COLO668 (cell line): ENCODE measurements around the gene TPSAB1.
"Not testable (repeated sequence)": the region's sequence is repeated elsewhere in the genome, so short reads cannot be mapped to it uniquely, and the experiment has no call there.

Experiments
- DNase-seq: peaks from one replicate; lab custom pipeline; 2025; ENCODE audit not compliant: unreplicated experiment; lab: John Stamatoyannopoulos, UW

The TPSAB1 gene

DNA sequence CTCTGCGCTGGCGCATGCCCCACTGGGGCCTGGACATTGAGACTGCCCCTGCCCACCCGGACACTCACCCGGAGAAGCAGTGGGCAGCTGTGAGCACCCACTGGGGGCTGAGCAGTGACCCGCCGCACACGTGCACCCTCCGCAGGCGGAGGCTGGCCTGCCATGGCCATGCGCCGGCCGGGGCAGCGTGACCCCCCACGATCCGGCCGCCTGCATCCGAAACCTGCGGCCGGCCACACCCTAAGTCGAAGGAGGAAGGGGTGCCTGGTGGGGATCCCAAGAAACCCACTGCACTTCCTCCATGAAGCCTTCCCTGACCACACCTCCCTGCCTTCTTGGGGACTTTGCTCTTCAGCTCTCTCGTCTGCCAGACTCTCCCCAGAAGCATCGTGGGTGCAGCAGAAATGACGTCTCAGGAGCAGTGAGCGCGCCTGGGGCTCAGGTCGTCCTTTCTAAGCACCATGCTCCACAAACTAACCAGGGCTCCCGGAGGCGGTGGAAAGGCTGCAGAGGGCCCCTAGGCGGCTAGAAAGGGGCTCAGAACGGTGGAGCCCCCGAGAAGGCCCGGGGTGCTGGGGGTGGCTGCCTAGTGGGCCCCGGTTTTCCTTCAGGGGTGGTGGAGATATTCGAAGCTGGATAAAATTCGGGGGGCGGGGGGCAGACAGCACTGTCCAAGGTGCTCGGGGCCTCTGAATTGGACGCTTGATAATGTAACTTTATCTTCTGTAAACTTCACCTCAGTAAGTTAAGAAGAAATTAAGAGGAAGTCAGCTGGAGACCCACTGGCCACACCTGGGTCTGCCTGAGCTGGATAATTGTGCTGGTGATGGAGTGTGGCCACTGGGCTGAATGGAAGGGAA is 16.9 kb upstream of the TPSAB1 start:
- DNase-seq = no peak

DNA sequence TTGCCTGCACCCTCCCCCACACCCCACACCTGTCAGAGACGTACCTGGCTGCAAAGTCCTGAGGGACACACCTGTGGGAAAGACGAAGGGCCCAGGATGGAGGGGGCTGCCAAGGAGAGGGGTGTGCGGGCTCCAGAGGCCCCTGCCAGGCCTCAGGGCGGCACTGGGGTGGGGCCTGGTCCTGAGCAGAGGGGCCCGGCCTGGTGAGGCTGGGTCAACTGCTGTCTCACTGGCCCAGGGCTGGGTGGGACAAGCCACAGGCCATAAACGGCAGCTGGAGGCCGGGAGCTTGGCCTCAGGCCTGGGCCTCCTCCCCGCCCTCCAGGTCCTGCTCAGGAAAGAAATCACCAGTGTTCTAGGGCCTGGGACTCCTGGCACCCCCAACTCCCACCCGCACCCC is 15.9 kb upstream of the TPSAB1 start:
- DNase-seq = no peak

DNA sequence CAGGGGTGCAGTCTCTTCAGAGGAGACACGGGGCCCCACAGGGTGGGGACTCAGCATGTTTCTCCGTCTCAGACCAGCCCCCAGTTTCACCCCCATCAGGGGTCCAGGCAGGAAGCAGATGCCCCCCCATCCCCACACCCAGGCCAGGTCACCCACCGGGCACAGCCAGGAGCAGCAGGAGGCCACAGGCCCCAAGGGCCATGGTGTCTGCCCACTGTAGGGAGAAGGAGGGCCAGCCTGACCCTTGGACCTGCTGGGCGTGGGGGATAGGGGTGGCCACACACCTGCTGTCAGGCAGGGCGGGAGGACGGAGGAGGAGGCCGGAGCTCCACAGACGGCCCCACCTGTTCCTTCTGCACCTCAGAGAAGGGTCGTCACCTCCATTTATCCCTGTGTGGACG is 15.5 kb upstream of the TPSAB1 start, which contains the start of gene TPSG1:
Gene TPSG1, minus strand, starts transcription at position 218 of the 401 bp plus-strand sequence. Its CDS starts 16 bp downstream, at position 202.
- no peak for DNase-seq

DNA sequence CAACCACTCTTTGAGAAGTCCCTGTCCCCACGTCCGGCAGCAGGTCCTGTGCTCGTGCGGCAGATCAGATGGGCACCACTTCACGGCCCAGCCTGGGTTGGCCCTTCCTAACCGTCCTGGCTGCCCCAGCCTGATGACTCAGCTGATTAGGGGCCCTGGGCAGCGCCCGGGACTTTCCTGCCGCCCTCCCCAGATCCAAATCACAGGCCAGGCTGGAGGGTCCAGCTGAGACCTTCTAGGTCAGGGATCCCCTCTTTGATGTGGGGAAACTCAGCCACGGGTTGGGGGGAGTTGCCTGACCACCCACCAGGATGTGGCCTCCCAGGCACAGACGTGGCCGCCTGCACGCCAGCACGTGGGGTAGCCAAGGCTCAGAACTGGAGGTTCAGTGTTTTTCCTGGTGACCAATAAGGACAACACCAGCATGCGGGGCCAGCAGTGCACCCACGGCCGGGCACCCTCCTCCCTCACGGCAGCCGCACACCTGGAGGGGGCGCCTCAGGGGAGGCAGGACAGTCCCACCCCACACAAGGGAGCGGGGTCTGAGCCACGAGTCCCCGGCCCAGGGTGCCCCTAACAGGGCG is 14.7 kb upstream of the TPSAB1 start:
- DNase-seq = not testable (repeated sequence)

DNA sequence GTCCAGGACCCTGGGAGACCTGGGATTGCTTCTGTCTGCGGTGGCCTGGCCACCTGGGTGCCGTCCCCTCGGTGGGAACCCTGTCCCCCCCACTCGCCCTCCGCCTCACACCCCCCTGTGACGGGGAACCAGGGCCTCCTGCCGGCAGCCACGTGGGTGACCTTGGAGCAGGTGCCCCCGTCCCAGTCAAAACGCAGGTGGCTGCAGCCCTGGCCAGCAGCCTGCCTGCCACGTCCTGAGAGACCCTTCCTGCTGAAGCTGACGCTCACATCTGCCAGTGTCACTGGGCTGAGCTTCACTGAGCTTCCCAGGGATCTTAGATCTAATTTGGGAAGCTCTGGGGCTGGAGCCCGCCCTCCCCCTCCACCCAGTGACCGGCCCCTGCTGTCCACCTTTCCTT is 13.8 kb upstream of the TPSAB1 start:
- DNase-seq = not testable (repeated sequence)

DNA sequence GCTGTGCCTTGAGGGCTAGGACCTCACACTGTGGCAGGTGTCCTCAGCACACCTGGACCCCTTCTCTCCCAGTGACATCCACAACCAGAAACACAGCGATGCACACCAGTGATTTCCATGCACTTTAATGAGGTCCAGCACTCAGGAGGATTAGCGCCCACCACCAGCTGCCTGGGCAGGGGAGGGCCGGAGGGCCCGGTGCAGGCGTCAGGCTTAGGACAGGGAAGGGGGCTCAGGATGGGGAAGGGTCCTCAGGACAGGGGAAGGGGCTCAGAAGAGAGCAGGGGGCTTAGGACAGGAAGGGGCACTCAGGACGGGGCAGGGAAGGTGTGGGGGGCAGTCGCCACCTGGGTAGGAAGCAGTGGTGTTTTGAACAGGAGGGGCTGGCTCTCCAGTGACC is 12.3 kb upstream of the TPSAB1 start:
- not testable (repeated sequence) for DNase-seq

DNA sequence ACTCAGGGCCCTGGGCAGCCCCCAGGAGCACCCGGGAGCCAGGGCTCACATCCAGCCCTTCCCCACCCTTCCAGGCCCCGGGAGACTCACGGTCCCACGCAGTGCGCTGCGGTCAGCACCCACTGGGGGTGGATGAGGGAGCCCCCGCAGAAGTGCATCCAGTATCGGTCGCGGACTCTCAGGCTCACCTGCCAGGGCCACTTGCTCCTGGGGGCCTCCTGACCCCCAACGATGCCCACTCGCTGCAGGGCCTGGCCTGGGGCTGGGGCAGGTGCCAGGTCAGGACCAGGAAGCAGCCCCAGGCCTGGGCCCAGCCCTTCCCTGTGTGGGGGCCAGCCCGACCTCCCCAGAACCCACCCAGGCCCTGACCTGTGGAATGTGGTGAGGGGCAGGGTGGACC is 11.0 kb upstream of the TPSAB1 start:
- DNase-seq = not testable (repeated sequence)

DNA sequence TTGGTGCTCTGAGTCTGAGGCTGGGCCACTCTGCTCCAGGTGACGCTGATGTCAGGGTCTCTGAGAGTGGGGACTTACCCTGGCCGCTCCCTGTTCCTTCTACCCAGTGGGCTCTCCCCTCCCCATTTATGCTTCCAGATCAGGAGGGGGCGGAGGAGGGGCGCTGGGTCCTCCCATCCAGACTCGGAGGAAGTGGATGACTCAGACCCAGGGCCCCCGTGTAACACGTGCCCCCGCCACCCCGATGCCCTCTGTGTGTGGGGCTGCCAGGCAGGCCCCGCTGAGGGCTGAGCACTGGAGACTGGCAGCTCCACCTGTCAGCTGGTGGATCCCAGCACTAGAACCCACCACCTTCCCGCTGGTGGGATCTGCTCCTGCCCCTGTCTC is 10.4 kb upstream of the TPSAB1 start, which contains the start of gene TPSB2:
Gene TPSB2, minus strand, starts transcription at position 101 of the 387 bp plus-strand sequence. CDS start 233 bp downstream, outside the sequence.
- not testable (repeated sequence) for DNase-seq

DNA sequence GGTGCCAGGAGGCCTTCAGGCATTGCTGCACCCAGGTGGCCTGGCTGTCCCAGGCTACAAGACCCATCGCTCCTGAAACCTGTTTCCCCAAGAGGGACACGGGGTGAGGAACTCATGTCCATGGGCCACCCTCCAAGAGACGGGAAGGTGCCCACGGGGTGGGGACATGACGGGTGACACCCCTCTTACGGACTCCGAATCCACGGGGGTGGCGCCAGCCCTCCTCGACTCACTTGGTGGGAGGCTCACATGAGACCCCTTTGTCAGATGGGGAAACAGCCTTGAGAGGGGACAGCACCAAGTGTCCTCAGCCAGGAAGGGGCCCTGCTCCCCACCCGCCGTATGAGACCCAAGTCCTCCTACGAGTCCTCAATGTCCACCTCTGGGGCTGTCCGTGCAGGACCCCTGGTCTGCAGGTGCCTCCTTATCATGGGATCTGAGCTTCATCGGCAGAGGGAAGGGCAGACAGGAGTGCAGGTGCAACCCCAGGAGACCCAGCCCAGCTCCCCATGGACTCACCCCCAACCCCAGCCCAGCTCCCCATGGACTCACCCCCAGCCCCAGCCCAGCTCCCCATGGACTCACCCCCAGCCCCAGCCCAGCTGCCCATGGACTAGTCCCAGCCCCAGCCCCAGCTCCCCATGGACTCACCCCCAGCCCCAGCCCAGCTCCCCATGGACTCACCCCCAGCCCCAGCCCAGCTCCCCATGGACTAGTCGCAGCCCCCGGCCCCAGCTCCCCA is 9.9 kb upstream of the TPSAB1 start:
- not testable (repeated sequence) for DNase-seq

DNA sequence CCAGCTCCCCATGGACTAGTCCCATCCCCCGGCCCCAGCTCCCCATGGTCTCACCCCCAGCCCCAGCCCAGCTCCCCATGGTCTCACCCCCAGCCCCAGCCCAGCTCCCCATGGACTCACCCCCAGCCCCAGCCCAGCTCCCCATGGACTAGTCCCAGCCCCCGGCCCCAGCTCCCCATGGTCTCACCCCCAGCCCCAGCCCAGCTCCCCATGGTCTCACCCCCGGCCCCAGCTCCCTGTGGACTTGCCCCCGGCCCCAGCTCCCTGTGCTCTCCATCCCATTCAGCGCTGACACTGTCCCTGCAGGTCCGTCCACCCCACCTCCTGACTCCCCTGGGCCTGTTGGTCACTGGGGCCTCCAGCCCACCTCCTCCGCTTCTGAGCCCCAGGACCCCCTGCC is 9.2 kb upstream of the TPSAB1 start:
- DNase-seq = not testable (repeated sequence)

DNA sequence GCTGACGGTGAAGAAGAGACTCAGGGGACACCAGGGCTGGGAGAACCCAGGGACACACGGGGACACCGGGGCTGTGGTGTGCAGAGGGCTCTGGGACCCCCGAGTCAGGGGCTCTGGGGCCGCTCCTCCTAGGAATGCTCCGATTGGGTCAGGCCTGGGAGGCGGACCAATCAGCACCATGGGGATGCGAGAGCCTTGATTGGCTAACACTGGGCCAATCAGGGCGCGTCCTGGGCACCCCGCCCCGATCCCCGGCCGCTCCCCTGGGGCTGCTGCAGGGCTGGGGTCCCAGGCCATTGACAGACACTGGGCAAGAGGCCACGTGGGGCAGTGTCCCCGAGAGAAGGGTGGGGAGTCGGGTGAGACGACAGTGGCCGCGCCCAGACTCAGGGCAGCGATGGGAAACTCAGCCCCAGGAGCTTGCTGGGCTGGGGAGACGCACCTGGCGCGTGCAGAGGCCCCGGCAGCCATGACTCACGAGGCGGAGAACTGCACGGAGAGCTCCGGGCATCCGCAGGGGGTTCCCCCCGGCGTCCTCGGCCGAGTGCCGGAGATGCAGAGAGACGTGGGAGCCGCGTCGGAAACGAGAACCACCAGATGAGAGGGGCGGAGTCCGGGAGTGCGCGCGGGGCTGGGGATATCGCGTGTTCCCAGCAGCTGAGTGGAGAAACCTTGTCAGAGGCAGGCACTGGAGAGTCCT is 8.3 kb upstream of the TPSAB1 start:
- DNase-seq = not testable (repeated sequence)

DNA sequence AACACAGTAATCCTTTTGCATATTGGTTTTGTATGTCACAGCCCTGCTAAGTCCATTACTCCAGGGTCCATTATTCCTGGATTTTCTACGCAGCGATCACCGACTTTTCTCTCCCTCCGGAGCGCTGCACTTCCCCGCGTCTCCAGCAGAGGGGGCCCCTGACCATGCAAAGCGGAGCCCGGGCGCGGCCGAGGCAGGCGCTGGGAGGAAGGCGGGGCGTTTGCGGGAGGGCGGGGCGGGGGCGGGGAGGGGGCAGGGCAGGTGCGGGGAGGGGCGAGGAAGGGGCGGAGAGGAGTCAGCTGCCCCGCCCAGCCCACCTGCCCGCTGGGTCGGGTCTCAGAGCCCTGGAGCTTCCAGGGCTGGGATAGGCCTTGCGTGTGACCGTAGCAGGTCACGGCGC is 3.8 kb upstream of the TPSAB1 start:
- DNase-seq = not testable (repeated sequence)

DNA sequence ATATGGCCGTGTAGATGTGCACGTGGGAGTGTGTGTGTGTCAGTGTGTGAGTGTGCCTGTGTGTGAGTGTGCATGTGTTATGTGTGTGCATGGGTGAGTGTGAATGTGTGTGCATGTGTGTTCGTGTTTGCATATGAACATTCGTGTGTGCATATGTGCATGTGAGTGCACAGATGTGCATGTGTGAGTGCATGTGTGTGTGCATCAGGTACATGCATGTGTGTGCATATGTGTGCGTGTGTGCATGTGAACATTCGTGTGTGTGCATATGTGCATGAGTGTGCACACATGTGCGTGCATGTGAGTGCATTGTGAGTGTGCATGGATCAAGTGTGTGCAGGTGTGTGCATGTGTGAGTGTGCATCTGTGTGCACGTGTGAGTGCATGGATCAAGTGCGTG is 2.5 kb upstream of the TPSAB1 start:
- no peak for DNase-seq

DNA sequence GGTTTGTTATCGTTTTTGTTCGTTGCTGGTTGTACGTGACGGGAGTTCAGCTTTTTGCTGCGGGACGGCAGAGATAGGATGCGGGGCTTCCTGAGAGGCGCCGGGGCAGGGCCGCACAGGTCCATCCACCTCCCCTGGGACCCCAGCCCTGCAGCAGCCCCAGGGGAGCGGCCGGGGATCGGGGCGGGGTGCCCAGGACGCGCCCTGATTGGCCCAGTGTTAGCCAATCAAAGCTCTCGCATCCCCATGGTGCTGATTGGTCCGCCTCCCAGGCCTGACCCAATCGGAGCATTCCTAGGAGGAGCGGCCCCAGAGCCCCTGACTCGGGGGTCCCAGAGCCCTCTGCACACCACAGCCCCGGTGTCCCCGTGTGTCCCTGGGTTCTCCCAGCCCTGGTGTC is 1.6 kb upstream of the TPSAB1 start:
- not testable (repeated sequence) for DNase-seq

DNA sequence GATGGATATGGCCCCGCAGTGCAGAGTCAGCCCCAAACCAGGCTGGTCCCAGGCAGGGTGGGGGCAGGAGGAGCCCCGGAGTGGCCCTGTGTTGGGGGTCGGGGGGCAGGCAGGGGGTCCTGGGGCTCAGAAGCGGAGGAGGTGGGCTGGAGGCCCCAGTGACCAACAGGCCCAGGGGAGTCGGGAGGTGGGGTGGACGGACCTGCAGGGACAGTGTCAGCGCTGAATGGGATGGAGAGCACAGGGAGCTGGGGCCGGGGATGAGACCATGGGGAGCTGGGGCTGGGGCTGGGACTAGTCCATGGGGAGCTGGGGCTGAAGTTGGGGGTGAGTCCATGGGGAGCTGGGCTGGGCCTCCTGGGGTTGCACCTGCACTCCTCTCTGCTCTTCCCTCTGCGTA is 930 bp upstream of the TPSAB1 start:
- not testable (repeated sequence) for DNase-seq

DNA sequence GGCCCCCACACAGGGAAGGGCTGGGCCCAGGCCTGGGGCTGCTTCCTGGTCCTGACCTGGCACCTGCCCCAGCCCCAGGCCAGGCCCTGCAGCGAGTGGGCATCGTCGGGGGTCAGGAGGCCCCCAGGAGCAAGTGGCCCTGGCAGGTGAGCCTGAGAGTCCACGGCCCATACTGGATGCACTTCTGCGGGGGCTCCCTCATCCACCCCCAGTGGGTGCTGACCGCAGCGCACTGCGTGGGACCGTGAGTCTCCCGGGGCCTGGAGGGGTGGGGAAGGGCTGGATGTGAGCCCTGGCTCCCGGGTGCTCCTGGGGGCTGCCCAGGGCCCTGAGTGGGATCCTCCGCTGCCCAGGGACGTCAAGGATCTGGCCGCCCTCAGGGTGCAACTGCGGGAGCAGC is 576 bp downstream of the TPSAB1 start:
- DNase-seq = not testable (repeated sequence)

DNA sequence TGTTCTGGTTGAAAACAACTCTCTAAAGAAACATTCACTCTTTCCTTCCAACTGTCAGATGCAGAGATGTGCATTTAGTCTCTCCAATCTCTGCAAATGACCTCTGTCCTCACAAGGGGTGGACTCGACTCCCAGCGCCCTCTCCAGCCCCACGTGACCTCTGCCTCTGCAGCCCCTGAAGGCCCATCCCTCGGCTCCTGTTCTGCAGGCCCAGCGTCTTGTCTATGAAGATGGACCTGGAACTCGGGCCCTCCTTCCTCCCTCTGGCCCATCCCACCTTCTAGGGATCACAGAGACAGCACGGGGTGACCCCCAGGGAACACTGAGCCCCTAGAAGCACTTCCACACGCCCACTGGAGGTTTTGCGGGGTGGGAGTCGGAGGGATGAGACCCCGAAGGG is 2.9 kb downstream of the TPSAB1 start:
- DNase-seq = not testable (repeated sequence)

DNA sequence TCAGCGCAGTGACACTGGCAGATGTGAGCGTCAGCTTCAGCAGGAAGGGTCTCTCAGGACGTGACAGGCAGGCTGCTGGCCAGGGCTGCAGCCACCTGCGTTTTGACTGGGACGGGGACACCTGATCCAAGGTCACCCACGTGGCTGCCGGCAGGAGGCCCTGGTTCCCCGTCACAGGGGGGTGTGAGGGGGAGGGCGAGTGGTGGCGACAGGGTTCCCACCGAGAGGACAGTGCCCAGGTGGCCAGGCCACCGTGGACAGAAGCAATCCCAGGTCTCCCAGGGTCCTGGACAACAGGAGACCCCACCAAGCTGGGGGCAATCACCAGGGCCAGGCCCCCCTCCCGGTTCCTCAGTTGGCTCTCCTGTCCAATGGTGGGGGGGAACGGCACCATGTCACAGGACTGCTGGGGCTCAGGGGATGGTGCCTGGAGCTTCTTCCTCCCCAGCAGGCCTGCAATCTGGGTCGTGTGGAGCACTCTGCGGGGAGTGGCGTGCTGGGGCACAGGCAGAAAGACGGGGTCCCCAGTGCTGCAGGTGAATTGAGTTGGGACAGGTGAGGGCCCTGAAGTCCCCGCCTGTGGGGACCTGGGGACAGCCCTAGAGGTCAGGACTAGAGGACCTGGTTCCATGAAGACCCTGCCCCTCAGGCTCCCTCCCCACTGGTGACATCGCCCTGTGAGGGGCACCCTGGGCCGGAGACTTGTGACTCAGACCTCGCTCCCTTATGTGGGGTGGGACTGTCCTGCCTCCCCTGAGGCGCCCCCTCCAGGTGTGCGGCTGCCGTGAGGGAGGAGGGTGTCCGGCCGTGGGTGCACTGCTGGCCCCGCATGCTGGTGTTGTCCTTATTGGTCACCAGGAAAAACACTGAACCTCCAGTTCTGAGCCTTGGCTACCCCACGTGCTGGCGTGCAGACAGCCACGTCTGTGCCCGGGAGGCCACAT is 3.7 kb downstream of the TPSAB1 start:
- not testable (repeated sequence) for DNase-seq

DNA sequence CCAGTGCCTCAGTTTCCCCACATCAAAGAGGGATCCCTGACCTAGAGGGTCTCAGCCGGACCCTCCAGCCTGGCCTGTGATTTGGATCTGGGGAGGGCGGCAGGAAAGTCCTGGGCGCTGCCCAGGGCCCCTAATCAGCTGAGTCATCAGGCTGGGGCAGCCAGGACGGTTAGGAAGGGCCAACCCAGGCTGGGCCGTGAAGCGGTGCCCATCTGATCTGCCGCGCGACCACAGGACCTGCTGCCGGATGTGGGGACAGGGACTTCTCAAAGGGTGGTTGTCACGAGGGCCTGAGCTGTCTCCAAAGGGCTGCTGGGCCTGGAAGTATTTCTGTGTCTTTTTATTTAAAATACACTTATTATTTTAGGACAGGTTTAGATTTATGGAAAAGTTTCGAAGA is 4.4 kb downstream of the TPSAB1 start:
- no peak for DNase-seq
